IPS-15b (cell line): ENCODE measurements around the gene LAD1.

Source experiments
- H3K27me3 ChIP-seq: one replicate; pipeline ENCODE4 v1.6.1; 2013; ENCODE audit warnings: low read length; ENCODE audit not compliant: control insufficient read depth, insufficient read depth
- H3K36me3 ChIP-seq: one replicate; pipeline ENCODE4 v1.6.1; 2013; ENCODE audit warnings: low read length; ENCODE audit not compliant: control insufficient read depth, insufficient read depth
- H3K4me1 ChIP-seq: one replicate; pipeline ENCODE4 v1.6.1; 2013; ENCODE audit warnings: mild to moderate bottlenecking, low read length; ENCODE audit not compliant: control insufficient read depth, insufficient read depth
- H3K4me3 ChIP-seq: one replicate; pipeline ENCODE4 v1.5.1; 2013; ENCODE audit warnings: low read depth, low read length
- H3K9ac ChIP-seq: one replicate; pipeline ENCODE4 v1.6.1; 2013; ENCODE audit warnings: low read depth, mild to moderate bottlenecking, low read length
- H3K9me3 ChIP-seq: one replicate; pipeline ENCODE4 v1.6.1; 2013; ENCODE audit warnings: mild to moderate bottlenecking, low read length; ENCODE audit not compliant: control insufficient read depth, insufficient read depth

The LAD1 gene

DNA sequence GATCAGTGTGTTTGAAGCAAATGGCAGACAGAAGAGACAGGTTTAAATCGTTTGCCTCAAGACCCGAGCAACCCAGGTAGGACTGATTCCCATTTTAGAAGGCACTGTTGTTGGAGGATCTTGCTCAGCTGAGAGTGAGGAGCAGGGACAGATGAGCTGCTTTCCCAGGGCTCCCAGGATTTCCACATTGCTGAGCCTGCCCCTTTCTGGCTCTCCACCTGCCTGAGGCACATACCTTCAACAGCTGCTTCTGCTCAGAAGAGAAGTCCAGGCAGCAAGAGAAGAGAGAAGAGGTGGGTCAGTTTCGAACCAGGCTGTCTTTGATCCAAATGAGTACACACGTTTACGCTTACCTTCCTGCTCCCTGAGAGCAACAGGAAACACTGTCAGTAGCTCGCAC is 27.3 kb downstream of the LAD1 start:
- Histone ChIP-seq H3K36me3 (no peaks in the 10 kb centered on the region), H3K27me3 (no peaks in the 10 kb centered on the region), H3K4me1 (peaks cover 25% of the 10 kb centered on the region), H3K9ac (no peak overlapping the region), H3K9me3 (no peaks in the 10 kb centered on the region), H3K4me3 (no peak overlapping the region)

DNA sequence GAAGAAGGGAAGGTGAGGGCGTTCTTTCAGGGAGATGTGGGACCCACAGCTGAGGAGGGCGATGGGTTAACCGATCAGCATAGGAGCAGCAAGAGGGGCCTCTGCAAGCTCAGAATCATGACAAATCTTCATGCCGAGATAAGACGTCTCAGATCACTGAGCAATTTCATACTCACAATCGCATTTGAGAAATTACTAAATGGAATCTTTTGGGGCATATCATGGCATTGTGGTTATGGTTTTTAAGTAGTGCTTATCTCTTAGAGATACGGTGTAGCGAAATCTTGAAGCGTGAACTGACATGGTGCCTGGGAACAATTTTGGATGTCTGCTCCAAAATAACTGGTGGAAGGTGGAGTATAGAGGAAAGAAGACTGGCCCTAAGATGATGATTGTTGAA is 27.8 kb downstream of the LAD1 start:
- Histone ChIP-seq H3K9ac (no peak overlapping the region), H3K27me3 (no peaks in the 10 kb centered on the region), H3K4me1 (peaks cover 20% of the 10 kb centered on the region), H3K9me3 (no peaks in the 10 kb centered on the region), H3K4me3 (no peak overlapping the region), H3K36me3 (no peaks in the 10 kb centered on the region)

DNA sequence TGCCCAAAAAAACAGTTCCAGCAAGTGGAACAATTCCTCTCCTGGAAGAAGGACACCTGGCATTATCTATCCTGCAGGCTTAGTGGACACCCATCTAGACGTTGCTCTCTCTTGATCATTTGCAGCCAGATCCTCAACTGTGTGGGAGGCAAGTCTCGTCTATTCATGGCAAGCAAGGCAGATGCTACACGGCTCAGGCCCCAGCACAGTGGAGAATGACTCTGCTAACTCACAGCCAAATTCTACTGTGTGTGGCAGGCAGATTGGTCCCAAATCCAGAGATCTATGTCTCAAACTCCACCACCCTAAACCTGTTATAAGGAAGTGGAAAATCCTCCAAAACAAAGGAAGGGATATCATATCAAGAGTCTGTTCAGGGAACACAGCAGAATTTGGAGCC is 28.6 kb downstream of the LAD1 start:
- Histone ChIP-seq H3K36me3 (no peaks in the 10 kb centered on the region), H3K27me3 (no peaks in the 10 kb centered on the region), H3K4me3 (no peak overlapping the region), H3K9ac (no peak overlapping the region), H3K4me1 (peaks cover 12% of the 10 kb centered on the region), H3K9me3 (no peaks in the 10 kb centered on the region)

DNA sequence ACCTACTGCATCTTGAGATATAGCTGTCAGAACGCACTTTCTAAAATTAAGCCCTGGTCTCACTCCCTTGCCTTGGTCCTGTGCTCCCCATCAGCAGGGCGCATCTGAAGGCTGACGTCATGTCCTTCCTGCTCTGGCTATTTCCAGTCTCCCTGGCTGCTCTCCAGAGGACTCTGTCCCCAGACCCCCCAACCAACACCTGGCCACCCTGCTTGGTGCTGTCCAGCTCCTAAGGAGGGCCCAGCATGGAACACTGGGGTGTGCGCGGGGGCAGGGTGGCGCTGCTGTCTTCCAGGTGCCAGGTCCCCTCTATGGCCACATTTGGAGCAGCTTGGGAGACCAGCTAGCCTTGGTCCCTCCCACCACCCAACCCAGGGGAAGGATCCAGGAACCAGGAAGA is 29.9 kb downstream of the LAD1 start:
- no peak overlapping the region for H3K4me3 ChIP-seq
- no peaks in the 10 kb centered on the region for H3K36me3 ChIP-seq
- peaks cover 2% of the 10 kb centered on the region for H3K4me1 ChIP-seq
- no peaks in the 10 kb centered on the region for H3K9me3 ChIP-seq
- no peaks in the 10 kb centered on the region for H3K27me3 ChIP-seq
- H3K9ac ChIP-seq, result no peak overlapping the region

DNA sequence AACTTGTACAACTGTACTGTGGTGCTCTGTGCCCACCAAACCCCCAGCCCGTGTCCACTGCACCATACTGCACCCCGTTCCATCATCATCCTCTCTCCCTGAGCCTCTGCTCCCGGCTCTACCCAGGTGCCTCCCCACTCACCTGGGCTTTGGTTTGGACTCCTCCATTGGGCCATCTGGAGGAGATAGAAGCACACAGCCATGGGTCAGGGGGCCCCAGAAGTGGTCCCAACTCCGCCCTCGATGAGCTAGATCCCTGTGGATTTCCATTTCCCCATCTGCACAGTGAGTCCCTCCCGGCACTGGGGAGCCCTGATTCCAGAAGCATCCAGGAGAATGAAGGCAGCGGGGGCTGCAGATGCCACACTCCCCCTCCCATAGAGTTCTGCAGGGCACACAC is 32.4 kb downstream of the LAD1 start:
- H3K4me3 ChIP-seq, result no peak overlapping the region
- peaks cover 5% of the 10 kb centered on the region for H3K4me1 ChIP-seq
- no peak overlapping the region for H3K9ac ChIP-seq
- no peaks in the 10 kb centered on the region for H3K36me3 ChIP-seq
- no peaks in the 10 kb centered on the region for H3K9me3 ChIP-seq
- no peaks in the 10 kb centered on the region for H3K27me3 ChIP-seq

DNA sequence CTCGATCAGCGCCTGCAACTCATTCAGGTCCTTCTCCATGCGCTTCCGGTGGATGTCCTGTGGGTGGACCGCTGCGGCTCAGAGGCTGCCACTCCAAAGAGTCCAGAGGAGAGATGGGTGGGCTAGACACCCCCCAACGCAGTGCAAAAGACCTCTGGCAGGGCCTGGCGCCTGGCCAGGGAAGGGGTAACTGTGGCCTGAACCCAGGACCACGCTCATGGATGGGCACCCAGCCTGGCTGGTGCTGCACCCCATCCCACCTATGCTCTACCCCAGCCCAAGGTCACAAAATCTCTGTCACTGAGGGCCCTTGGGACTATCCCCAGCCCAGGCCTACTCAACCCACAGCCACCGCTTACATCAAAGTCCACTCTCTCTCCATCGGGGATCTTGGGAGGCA is 33.9 kb downstream of the LAD1 start:
- Histone ChIP-seq H3K9me3 (no peaks in the 10 kb centered on the region), H3K4me3 (no peak overlapping the region), H3K9ac (no peak overlapping the region), H3K36me3 (peaks cover 6% of the 10 kb centered on the region), H3K4me1 (peaks cover 5% of the 10 kb centered on the region), H3K27me3 (no peaks in the 10 kb centered on the region)

DNA sequence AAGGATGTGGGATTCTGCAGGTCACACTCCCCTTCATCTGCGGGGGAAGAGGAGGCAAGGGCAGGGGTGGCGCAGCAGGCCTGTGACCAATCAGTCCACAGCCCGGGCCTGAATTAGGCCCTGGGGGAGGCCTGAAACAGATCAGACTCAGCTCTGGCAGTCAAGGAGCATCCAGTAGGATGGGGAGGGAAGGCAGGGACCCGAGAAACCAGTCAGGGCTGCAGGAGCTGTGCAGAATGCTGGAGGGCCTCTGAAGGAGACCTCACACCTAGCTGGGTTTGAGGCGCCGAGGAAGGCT is 34.4 kb downstream of the LAD1 start:
- no peak overlapping the region for H3K9ac ChIP-seq
- H3K36me3 ChIP-seq, result peaks cover 6% of the 10 kb centered on the region
- H3K9me3 ChIP-seq, result no peaks in the 10 kb centered on the region
- H3K4me3 ChIP-seq, result no peak overlapping the region
- H3K4me1 ChIP-seq, result peaks cover 5% of the 10 kb centered on the region
- no peaks in the 10 kb centered on the region for H3K27me3 ChIP-seq

DNA sequence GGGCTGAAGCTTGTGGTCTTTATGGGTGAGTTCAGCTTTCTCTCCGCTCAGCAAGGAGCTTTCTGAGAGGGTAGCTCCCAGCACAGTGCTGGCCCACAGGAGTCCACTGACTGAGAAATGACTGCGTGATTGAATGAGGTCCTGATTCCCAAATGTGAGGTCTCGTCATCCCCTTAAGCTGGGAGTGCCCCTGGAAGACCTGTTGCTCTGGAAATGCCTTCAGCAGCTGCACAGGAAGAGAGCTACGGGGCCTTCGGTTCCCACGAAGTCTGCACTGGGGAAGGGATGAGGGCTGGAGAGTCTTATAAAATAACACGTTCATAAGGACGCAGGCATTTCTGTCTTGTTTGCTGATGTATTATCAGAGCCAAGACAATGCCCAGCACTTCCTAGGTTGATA is 35.7 kb downstream of the LAD1 start:
- Histone ChIP-seq H3K4me3 (no peak overlapping the region), H3K9me3 (no peaks in the 10 kb centered on the region), H3K4me1 (peaks cover 5% of the 10 kb centered on the region), H3K9ac (no peak overlapping the region), H3K36me3 (peaks cover 6% of the 10 kb centered on the region), H3K27me3 (no peaks in the 10 kb centered on the region)

DNA sequence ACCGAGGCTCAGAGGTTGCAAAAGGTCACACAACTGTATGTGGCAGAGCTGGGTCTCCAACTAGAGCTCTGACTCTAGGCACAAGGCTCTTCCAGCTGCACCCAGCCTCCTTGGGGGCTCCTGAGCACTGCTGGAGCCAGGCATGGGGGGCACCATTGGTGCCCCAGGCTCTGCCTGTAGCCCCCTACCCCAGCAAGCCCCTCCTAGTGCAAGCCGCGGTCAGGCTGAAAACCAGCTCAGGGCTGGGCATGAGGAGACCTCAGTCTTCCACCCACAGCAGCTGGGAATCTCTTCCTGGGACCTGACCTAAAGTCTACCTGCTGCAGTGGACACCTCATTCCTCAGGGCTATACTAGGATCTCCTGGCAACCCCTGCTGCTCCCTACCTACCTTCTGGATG is 36.2 kb downstream of the LAD1 start:
- Histone ChIP-seq H3K4me3 (no peak overlapping the region), H3K27me3 (no peaks in the 10 kb centered on the region), H3K4me1 (peaks cover 5% of the 10 kb centered on the region), H3K9me3 (no peaks in the 10 kb centered on the region), H3K9ac (no peak overlapping the region), H3K36me3 (peaks cover 6% of the 10 kb centered on the region)

DNA sequence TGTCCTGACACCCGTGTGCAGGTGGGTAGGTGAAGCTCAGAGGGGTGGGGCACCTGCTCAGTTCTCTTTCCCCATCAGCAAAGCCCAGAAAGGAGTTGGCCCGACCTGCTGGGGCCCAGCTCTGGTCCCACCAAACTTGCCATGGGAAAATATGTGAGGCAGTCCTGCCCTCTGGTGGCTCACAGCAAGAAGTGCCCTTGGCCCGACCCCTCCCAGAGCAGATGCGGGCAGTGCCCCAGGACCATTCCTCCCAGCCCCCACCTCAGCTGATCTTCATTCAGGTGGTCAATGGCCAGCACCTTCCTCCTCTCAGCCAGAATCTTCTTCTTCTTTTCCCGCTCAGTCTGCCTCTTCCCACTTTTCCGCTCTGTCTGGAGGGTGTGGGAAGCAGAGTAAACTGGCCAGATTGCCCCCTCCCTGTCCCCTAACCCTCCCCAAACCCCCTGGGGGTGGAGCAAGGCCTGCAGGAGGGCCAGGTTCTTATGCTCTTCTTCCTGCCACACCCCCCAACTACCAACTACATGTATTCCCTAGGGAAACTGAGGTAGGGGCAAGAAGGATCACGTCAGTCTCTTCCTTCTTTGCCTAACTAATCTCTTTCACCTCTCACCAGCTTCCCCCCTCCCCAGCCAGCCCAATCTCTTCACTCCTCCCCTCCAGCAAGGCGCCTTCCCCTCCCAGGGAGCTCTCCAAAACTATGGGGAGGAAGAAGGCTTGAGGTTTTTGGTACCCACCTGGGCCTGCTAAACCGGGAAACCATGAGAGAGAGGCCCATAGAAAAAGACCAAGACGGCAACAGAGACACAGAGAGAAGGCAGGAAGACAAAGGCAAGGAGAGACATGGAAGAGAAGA is 37.2 kb downstream of the LAD1 start:
- Histone ChIP-seq H3K9me3 (no peaks in the 10 kb centered on the region), H3K9ac (no peak overlapping the region), H3K4me3 (no peak overlapping the region), H3K36me3 (peaks cover 6% of the 10 kb centered on the region), H3K27me3 (no peaks in the 10 kb centered on the region), H3K4me1 (peaks cover 5% of the 10 kb centered on the region)

DNA sequence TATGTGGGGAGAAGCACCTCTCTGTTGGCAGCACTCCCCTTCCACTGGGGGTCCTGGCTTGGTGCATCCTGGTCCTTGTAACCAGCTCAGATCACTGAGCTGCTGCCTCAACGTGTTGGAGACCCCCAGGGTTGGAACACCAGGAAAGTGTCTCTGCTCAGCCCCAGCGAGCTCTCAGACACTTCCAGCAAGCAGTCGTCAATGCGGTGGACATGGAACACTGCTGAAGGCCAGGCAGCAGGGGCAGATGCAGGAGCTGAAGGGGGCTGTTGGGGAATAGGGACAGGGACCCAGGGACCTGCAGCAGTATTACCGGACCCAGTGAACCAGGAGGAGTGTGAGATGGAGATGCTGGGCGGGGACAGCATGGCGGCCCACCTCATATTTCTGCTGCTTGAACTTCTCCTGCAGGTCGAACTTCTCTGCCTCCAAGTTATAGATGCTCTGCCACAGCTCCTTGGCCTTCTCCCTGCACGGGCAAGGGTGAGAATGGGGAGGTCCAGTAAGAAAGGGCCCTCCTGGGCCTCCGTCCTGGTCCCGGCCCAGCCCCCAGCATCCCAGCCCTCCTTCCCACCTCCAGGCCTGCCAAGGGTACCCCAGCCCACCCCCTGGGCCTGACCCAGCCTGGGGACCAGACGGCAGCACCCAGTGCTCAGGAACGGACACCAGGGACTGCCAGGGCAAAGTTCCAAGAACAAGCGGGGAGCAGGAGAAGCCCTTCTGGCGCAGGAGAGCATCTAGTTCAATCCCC is 38.0 kb downstream of the LAD1 start:
- Histone ChIP-seq H3K4me3 (no peak overlapping the region), H3K9me3 (no peaks in the 10 kb centered on the region), H3K27me3 (no peaks in the 10 kb centered on the region), H3K4me1 (peaks cover 5% of the 10 kb centered on the region), H3K36me3 (peaks cover 6% of the 10 kb centered on the region), H3K9ac (no peak overlapping the region)

DNA sequence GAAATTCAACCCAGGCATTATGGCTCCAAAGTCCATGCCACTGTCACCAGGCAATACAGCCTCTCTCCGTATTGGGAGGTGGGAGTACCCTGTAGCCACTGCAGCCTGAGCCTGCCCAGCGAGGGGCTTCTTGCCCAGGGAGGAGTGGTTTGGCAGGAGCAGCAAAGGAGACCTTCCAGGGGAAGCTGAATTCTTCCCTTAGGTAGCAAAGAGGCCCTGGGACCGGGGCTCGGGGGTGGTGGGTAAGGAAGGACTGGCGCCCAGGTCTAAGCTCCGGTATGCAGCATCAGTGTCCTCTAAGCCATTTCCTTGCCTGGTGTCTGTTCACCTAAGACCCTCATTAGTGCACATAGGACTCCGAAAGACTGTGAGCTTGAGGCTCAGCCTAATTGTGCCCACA is 38.6 kb downstream of the LAD1 start:
- Histone ChIP-seq H3K9me3 (no peaks in the 10 kb centered on the region), H3K27me3 (no peaks in the 10 kb centered on the region), H3K36me3 (peaks cover 6% of the 10 kb centered on the region), H3K4me3 (no peak overlapping the region), H3K9ac (no peak overlapping the region), H3K4me1 (peaks cover 5% of the 10 kb centered on the region)
